Measurements from ENCODE around the gene FAM120A.

Gene FAM120A

GRCh38 chr9:93451849-93452709, 594 bp downstream of the FAM120A start:
- DNase-seq (ENCODE audit: low read depth), result peak; percentile 32

- DNase-seq (ENCODE audit: low read depth), result peak; percentile 11
Observed at GRCh38 chr9:93452710-93453046, 1.2 kb downstream of the FAM120A start.

- peak; percentile 82 for DNase-seq (ENCODE audit: low read depth)
Observed at GRCh38 chr9:93453047-93453914, 1.8 kb downstream of the FAM120A start, which contains the start of gene FAM120AOS. Gene FAM120AOS, minus strand, starts transcription at chr9:93453581. Its CDS starts 872 bp downstream, at chr9:93452709.

GRCh38 chr9:93456022-93456421, 4.5 kb downstream of the FAM120A start:
- no peak for DNase-seq (ENCODE audit: low read depth)

- no peak for DNase-seq (ENCODE audit: low read depth)
Observed at GRCh38 chr9:93456504-93456903, 5.0 kb downstream of the FAM120A start.

- no peak for DNase-seq (ENCODE audit: low read depth)
Observed at GRCh38 chr9:93457006-93457405, 5.5 kb downstream of the FAM120A start.

- DNase-seq (ENCODE audit: low read depth), result no peak
Observed at GRCh38 chr9:93458712-93459111, 7.2 kb downstream of the FAM120A start.

- no peak for DNase-seq (ENCODE audit: low read depth)
Observed at GRCh38 chr9:93459432-93459847, 8.0 kb downstream of the FAM120A start.

GRCh38 chr9:93460689-93461413, 9.4 kb downstream of the FAM120A start:
- DNase-seq (ENCODE audit: low read depth), result no peak

GRCh38 chr9:93461414-93461743, 9.9 kb downstream of the FAM120A start:
- no peak for DNase-seq (ENCODE audit: low read depth)

GRCh38 chr9:93461821-93462220, 10.3 kb downstream of the FAM120A start:
- DNase-seq (ENCODE audit: low read depth), result no peak

- no peak for DNase-seq (ENCODE audit: low read depth)
Observed at GRCh38 chr9:93463638-93464248, 12.3 kb downstream of the FAM120A start.

- DNase-seq (ENCODE audit: low read depth), result no peak
Observed at GRCh38 chr9:93464395-93464794, 12.9 kb downstream of the FAM120A start.

- DNase-seq (ENCODE audit: low read depth), result no peak
Observed at GRCh38 chr9:93464876-93465275, 13.4 kb downstream of the FAM120A start.

GRCh38 chr9:93465855-93466254, 14.4 kb downstream of the FAM120A start:
- no peak for DNase-seq (ENCODE audit: low read depth)

GRCh38 chr9:93466416-93467061, 15.1 kb downstream of the FAM120A start:
- no peak for DNase-seq (ENCODE audit: low read depth)

GRCh38 chr9:93467062-93467416, 15.6 kb downstream of the FAM120A start:
- no peak for DNase-seq (ENCODE audit: low read depth)

- DNase-seq (ENCODE audit: low read depth), result no peak
Observed at GRCh38 chr9:93467462-93467861, 16.0 kb downstream of the FAM120A start.

- no peak for DNase-seq (ENCODE audit: low read depth)
Observed at GRCh38 chr9:93468763-93469456, 17.4 kb downstream of the FAM120A start.

- DNase-seq (ENCODE audit: low read depth), result no peak
Observed at GRCh38 chr9:93470391-93470790, 18.9 kb downstream of the FAM120A start.

GRCh38 chr9:93471124-93471523, 19.6 kb downstream of the FAM120A start:
- no peak for DNase-seq (ENCODE audit: low read depth)
